Erythroblast (primary cell): ENCODE data around the gene OR52E4.

Experiments
- GATA1 ChIP-seq: IDR thresholded peaks from 2 replicates; pipeline ENCODE4 v1.6.1; 2011; ENCODE audit warnings: low read depth, mild to moderate bottlenecking, control low read depth, low read length, moderate library complexity
- POLR2A ChIP-seq: IDR thresholded peaks from 2 replicates; pipeline ENCODE4 v1.6.1; 2011; ENCODE audit warnings: mild to moderate bottlenecking, low read length

DNA sequence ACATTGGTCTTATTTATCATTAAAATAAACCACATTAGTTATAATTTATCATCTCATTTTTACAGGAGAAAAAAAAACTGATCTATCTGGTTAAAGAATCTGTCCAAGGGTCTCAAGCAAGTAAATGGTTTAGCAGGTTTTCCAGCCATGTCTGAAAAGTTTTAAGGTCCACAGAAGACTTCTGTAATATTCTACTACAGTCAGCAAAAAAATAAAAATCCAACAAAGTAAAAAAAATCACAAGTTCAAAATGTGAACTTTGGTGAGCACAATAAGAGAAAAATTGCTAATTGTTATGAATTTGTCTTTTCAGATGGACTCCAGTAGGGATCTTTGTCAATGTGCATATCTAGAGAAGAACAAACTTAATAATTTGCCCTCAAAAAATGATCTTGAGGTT is 1.3 kb downstream of the OR52E4 start:
- TF ChIP-seq POLR2A (no peak), GATA1 (no peak)
